OCI-LY1 (cell line): ENCODE data around the gene BSG.

ENCODE experiments used
- CTCF ChIP-seq: fragments of 200-600 bp; sonication (generic), shearing (Covaris generic); IDR thresholded peaks from 2 replicates; pipeline ENCODE4 v1.5.1; 2017; ENCODE audit warnings: mild to moderate bottlenecking, antibody characterized with exemption, low read length, moderate library complexity, mixed read lengths
- EZH2 ChIP-seq: fragments of 200-600 bp; sonication (generic), shearing (Covaris generic); IDR thresholded peaks from 2 replicates; pipeline ENCODE4 v1.8.0; 2017; ENCODE audit warnings: borderline replicate concordance, mixed run types, mild to moderate bottlenecking, antibody characterized with exemption, low read length, moderate library complexity, mixed read lengths

DNA sequence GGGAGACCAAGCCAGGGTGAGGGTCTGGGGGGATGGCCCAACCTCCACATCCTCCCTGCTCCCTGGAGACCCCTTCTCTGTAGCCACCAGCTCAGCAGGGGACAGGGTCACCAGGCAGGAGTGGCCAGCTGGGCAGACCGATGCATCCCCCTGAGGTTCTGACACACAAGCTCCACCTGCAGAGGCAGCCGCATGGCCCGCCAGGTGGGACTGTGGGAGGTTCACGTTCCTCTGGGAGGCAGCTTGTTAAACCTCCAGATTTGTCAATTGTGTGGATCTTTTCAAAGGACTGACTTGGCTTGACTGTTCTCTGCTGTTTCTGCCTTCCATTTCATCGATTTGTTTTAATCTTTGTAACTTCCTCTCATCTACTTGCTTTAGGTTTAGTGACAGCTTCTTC is 52.9 kb downstream of the BSG start:
- TF ChIP-seq CTCF (no peak), EZH2 (no peak)
